GM12801 (cell line): ENCODE data around the gene CSF1R.

ENCODE experiments used
- TF ChIP-seq, protein P1 (sequence below): IDR thresholded peaks from one replicate; pipeline ENCODE4 v1.5.1; 2011; ENCODE audit warnings: control low read depth; ENCODE audit not compliant: insufficient read length; ENCODE audit errors: extremely low read depth

CSF1R gene

GRCh38 chr5:150055326-150056074, 30.9 kb downstream of the CSF1R start:
- TF ChIP-seq, protein P1, sequence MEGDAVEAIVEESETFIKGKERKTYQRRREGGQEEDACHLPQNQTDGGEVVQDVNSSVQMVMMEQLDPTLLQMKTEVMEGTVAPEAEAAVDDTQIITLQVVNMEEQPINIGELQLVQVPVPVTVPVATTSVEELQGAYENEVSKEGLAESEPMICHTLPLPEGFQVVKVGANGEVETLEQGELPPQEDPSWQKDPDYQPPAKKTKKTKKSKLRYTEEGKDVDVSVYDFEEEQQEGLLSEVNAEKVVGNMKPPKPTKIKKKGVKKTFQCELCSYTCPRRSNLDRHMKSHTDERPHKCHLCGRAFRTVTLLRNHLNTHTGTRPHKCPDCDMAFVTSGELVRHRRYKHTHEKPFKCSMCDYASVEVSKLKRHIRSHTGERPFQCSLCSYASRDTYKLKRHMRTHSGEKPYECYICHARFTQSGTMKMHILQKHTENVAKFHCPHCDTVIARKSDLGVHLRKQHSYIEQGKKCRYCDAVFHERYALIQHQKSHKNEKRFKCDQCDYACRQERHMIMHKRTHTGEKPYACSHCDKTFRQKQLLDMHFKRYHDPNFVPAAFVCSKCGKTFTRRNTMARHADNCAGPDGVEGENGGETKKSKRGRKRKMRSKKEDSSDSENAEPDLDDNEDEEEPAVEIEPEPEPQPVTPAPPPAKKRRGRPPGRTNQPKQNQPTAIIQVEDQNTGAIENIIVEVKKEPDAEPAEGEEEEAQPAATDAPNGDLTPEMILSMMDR, result no peak

GRCh38 chr5:150054569-150054968, 31.8 kb downstream of the CSF1R start:
- TF ChIP-seq, protein P1, result no peak

DNA sequence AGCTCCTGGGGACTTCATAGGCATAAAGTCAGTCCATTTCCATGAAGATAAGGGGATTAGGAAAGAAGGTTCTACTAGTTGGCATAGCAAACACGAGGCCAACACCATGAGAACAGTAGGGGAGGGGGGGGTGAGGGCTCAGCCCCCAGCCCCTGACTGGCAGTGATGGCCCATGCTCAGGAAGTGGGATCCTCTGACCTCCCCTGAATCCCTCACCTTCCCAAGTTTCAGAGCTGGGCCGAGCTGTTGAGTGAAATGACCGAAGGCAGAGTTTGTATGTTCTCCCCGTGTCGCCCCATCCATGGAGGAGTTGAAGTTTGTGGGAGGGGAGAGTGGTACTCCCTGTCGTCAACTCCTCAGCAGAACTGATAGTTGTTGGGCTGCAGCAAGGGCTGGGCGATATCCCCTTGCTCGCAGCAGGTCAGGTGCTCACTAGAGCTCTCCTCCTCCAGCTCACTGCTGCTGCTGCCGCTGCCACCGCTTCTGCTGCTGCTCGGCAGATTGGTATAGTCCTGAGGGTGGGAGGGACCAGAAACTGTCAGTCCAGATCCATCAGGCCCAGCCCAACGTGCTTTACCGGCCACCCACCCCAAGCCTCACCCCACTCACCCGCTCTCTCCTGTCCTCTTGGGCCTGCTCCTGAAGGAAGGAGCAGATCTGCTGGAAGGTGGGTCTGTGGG, 32.5 kb downstream of the CSF1R start:
- TF ChIP-seq, protein P1, result no peak

DNA sequence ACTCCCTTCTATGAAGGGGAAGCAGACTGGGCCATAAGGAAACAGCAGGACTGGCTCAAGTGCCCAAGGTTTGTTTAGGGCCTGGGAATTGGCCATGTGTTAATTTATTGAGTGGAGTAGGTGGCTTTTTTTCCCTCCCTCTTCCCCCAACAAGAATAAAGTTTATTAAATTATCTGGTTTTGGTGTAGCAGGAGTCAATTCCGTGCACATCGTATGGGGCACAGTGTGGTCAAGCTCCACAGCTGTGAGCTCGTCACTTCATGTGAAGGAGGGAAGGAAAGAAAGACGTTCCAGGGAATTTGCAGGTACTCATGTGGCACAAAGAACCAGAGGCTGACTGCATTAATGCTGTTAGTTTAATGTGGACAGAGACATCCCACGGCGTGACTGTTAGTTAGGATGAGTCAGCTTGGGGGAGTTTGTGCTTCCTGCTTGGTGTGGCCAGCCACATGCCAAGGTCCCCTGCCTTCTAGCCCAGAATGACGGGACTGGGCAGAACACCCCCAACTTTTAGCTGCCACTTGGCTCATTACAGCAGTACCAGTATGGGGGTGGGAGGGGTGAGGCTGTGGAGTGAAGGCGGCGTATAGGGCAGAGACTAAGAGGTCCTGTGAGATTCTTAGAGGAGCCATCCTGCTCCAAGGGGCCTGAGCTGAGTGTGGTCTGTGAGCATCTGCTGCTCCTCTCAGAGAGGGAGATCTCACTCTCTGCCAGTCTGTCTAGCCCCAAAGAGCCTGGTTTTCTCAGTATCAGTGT, 33.2 kb downstream of the CSF1R start:
- TF ChIP-seq, protein P1, result no peak

GRCh38 chr5:150052226-150052955, 34.0 kb downstream of the CSF1R start:
- TF ChIP-seq, protein P1, result no peak

GRCh38 chr5:150051657-150052195, 34.6 kb downstream of the CSF1R start:
- TF ChIP-seq, protein P1, result no peak

GRCh38 chr5:150046031-150046430, 40.3 kb downstream of the CSF1R start:
- TF ChIP-seq, protein P1, result no peak
